ENCODE results near the gene FXYD1. TPM values are rescaled to one million over a fixed set of nuclear protein-coding genes. Genes with fewer than 3 reads are reported as not detected.
A peak's percentile ranks its signal among the peaks of the same experiment; 100 is the strongest.
"Not testable (repeated sequence)": the region's sequence is repeated elsewhere in the genome, so short reads cannot be mapped to it uniquely, and the experiment has no call there.

Gene FXYD1
- polyA plus RNA-seq, 12 donors, result 102 to 315 (median 204) TPM; not detected in 1

DNA sequence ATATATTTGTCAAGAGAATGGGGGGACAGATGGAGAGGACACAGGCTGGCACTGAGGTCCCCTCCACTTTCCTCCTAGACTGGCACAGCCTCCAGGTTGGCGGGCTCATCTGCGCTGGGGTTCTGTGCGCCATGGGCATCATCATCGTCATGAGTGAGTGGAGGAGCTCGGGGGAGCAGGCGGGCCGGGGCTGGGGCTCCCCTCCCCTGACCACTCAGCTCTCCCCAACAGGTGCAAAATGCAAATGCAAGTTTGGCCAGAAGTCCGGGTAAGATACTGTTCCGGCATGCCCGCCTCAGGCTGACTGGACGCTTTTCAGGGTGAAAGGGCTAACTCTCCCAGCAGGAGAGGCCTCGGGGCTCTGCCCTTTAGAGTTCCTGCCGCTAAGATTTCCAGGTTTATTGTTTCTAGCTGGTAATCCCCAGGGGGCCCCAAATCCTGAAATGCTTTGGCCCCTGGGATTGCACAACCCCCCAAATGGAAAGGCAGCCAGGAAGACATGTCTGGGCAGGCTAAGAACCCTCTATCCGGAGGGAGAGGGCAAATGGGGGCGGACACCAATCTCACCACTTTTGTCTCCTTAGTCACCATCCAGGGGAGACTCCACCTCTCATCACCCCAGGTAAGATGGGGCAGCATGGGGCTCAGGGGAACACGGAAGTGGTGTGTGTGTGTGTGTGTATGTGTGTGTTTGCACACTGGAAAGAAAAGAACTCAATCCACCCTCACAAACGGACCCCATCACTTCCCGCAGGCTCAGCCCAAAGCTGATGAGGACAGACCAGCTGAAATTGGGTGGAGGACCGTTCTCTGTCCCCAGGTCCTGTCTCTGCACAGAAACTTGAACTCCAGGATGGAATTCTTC is 15.7 kb upstream of the FXYD1 start:
- no peak for DNase-seq

DNA sequence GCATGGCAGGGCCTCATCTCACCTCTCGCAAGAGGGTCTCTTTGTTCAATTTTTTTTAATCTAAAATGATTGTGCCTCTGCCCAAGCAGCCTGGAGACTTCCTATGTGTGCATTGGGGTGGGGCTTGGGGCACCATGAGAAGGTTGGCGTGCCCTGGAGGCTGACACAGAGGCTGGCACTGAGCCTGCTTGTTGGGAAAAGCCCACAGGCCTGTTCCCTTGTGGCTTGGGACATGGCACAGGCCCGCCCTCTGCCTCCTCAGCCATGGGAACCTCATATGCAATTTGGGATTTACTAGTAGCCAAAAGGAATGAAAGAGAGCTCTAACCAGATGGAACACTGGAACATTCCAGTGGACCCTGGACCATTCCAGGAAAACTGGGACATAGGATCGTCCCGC is 15.1 kb upstream of the FXYD1 start:
- DNase-seq, result no peak

DNA sequence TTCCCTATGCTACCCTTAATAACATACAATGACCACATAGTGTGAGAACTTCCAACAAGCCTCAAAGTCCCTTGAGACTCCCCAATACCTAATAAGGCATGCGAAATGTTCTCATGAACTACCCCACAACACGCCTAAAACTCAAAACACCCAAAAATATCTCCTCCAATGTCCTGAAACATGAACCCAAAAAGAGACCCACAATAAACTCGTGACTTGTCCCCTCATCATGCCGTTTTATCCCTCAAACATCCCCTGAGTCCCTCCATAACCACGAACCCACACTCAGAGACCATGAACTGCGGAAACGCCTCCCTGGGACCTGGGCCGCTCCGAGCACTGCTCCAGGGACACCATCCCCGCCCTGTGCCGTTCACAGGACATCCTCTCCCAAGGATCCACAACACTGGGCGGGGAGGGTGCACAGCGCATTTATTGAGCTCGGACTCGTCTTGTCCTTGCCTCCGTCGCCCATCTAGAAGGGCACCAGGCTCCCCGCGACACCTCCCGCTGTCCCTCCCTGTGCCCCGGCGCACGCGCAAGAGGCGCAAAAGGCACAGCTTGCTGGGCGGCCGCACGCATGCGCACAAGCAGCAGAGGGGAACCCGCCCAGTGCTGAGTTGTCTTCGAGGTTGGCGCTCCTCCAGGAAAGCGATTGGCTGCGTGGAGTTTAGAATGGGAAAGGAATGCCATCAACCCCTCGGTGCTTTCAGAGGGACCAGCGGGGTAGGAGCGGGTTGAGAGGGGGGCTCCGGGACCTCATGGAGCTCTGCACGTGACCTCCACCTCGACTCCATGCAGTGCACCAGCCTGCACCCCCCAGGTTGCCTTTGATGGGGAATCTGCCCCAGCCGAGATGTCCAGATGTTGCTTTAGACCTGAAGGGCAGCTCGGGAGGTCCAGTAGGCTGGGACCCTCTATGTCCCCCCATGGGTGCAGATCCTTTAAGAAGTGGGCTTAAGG is 14.2 kb upstream of the FXYD1 start:
- peak; percentile 97 for DNase-seq

DNA sequence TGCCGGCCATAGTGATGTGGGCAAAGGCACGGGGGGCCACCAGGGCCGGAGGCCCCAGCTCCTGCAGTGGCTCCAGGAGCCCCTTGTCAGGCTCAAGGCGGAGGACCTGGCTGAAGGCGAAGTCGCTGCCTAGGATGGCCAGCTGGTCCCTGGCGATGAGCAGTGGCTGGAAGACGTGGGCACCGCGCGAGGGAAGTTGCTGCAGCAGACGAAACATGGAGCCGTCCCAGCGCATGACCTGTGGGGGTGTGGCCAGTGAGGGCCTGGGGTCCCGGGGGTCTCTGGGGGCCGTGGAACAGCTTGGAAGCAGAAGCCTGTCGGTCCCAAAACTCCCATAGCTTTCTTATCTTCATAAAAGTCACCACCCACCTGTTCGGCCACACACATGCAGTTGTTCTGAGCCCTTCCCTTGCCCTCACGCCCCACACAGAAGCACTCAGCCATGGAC is 13.3 kb upstream of the FXYD1 start:
- DNase-seq, result no peak

DNA sequence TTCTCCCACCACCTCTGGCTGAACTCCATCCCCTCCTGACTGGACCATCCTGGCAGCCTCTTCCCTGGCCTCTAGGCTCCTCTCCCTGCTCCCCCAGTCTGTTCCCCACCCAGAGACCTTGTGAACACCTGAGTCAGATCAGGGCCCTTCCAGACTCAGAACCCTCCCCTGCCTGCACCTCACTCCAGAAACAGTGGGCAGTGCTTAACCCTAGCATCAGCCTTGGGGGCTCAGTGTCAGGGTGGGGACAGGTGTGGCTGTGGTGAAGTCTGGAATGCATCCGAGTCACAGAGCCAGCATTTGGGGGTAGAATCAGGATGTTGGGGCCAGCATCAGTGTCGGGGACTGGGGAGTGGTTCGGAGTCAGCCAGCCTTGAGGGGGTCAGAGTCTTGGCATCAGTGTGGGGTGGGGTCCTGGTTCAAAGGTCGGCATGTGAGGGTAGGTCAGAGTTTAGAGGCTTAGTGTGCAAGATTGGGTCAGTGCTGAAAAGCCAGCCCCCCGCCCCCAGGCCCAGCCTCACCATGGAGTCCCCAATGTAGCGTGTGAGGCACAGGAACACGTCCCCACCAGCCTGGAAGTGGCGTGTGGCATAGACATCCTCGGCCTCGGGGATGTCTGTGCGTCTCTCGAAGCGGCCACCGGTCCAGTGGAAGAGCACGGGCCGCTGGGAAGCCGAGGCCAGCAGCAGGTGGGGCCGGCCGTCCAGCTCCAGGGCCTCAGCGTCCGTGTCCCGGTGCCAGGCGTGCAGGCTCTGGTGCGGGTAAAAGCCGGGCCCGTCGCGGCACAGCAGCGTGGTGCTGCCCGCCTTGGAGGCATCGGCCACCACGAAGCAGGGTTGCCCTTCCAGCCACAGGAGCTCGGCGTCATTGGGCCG is 12.6 kb upstream of the FXYD1 start:
- DNase-seq, result no peak

DNA sequence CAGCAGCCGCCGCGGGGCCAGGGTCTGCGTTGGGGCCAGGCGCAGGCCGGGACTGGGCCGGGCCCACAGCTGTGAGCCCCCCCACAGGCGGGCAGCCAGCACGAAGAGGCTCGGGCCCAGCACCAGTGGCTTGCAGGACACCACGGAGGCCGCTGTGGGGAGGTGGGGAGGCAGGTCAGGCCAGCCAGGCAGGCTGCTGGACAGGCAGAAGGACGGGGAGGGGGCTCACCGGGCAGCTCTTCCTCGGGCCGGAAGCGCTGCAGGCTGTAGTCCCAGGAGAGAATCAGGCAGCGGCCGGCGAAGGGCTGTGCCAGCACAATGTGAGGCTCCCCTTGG is 12.0 kb upstream of the FXYD1 start:
- DNase-seq, result no peak

DNA sequence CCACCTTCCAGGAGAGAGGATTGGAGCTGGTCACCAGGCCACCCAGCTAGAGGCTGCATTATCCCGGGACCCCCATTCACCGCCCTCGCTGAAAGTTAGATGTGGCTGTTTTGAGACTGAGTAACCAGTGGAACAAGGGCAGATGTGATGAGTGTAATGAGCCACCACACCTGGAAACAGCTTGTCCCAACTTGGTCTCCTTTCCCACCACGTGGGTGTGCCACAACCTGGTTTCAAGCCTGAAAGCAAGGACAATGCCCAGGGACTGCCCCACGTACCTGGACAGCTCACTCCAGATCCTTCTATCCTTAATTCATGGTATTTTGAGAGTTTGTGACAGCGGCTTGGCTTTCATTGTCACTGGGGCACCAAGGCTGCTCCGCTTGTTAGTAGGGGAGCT is 10.8 kb upstream of the FXYD1 start:
- no peak for DNase-seq

DNA sequence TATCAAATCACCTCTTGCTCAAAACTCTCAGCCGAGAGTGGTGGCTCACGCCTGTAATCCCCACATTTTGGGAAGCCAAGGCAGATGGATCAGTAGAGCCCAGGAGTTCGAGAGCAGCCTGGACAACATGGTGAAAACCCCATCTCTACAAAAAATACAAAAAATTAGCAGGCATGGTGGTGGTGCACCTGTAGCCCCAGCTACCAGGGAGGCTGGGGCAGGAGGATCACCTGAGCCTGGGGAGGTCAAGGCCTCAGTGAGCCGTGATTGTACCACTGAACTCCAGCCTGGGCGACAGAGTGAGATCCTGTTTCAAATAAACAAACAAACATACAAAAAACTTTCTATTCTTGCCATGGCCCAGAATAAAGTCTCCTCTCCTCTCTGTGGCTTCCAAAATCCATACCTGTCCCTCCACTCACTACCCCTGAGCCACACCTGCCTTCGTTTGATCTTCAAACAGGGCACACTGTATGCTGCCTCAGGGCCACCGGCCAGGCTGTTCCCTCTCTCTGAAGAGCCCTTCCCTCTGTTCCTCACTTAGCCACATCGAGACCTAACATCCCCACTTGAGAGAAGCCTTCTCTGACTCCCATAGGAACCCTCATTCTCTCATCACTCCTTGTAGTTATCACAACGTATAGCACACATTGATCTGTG is 10.1 kb upstream of the FXYD1 start:
- no peak for DNase-seq

DNA sequence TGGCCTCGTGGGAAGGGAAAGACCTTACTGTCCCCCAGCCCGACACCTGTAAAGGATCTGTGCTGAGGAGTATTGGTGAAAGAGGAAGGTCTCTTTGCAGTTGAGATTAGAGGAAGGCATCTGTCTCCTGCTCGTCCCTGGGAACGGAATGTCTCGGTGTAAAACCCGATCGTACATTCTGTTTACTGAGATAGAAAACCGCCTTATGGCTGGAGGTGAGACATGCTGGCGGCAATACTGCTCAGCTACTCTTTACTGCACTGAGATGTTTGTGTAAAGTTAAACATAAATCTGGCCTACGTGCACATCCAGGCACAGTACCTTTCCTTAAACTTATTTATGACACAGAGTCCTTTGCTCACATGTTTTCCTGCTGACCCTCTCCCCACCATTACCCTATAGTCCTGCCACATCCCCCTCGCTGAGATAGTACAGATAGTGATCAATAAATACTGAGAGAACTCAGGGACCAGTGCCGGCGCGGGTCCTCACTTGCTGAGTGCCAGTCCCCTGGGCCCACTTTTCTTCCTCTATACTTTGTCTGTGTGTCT is 8.8 kb upstream of the FXYD1 start:
- not testable (repeated sequence) for DNase-seq

DNA sequence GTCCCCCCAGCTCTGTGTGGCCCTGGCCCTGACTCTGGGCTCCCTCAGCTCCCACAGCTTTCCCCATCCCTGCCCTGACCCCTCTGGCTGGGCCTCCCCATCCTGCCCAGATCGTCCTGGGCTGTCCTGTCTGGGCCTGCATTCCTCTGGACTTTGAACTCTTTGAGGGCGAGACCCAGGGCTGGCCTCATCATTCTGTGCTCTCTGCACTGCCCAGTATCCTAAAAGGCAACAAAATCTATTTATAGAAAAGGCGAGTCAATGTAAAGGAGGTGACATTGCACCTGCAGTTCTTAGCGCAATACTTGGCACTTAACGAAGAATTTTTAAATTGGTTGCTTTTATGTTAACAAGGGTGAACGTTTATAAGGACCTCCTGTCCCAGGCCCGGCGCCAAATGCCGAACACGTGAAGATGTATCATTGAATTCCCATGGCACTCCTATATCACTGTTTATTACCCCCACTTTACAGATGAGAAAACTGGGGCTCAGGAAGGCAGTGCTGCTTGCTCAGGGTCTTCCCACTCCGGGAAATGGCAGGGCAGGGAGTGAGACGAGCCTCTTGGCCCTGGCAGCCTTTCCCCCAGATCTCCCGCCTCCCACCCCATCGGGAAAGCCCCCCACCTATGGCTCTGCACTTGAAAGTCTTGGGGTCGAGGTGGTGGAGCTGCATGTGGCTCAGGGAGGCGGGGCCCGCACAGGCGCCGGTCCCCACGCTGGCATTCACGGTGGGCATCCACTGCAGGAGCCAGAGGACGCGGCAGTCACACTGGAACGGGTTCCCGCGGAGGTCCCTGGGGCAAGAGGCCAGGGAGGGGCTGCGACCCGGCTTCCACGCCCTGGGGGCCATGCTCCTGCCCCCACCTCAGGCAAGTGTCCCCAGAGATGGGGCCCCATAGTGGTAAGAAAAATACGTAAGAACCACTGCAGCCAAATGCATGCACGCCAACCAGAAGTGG is 7.6 kb upstream of the FXYD1 start:
- no peak for DNase-seq

DNA sequence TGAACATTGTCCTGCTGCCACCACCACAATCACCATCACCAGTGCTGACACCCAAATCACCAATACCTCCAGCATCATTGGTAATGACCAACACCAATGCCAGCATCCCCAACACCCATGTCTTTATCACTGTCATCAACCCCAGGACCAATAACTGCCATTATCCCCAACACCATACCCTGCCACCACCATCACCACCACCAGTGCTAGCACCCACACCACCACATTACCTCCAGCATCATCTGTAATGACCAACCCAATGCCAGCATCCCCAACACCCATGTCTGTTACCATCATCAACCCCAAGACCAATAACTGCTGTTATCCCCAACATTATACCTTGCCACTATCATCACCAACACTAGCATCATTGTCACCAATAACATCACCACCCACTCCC is 6.4 kb upstream of the FXYD1 start:
- DNase-seq, result no peak

DNA sequence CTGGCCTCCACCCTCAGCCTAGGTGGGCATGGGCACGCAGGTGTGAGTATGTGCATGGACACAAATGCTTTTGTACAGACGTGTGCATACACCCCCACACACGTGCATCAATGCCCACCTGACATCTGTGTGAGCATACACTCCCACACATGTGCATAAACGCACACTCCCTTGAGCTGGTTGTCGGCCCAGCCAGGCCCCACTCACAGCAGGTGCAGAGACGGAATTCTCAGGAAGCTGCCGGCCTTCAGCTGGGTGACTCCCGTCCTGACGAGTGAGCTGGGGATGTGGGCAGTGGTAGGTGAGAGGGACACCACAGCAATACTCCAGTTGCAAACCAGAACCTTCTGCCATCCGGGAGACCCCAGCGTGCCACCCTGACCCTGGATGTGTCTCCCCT is 4.8 kb upstream of the FXYD1 start:
- no peak for DNase-seq

DNA sequence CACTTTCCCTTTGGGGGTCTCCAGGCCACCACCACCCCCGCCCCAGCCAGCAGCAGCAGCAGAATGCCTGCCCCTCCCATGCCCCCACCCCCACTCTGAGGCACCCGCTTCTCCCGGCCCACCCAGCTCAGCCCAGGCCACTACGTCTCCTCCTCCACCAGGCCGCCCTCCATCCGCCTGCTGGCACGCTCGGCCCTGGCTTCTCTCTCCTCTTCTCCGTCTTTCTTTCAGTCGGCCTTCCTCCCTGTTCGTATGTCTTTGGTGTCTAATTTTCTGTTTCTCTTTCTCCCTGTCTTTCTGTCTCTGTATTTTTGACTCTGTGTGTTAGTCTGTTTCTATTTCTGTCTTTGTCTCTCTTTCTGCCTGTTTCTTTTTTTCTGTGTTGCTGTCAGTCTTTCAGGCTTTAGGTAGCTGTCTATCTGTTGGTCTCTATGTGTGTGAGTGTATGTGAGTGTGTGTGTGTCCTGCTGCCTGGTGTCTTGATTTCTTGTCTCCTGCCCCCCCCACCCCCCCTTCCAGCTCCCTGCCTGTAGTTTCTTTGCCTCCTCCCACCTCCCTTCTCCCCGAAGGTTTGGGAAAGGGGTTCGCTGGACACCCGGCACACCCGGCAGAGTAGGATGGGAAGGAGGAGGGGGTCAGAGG is 3.9 kb upstream of the FXYD1 start, which contains the start of gene LGI4:
Gene LGI4, minus strand, starts transcription at position 459 of the 642 bp plus-strand sequence. Its CDS starts 379 bp downstream, at position 80.
- DNase-seq, result no peak

DNA sequence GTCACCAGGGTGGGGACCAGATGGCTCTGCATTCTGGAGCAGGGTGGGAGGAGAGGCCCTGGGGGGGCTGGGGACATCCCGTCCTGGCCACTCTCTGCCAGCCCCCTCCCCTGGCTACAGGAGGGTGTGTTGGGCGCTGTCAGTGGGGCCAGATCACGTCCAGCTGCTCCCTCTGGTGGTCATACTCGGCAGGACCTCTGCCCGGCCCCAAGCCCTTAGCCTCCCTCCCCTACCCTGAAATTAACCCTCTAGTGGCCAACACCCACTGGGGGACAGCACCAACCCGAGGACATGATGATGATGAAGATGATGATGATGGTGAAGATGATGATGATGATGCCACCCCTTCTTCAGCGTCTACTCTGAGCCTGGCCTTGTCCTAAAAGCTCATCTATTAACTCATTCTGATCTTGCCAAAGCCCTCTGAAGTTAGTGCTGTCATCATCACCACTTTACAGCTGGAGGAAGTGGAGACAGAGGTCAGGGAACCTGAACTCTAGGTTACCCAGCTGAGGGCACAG is 3.2 kb upstream of the FXYD1 start:
- peak; percentile 92 for DNase-seq

DNA sequence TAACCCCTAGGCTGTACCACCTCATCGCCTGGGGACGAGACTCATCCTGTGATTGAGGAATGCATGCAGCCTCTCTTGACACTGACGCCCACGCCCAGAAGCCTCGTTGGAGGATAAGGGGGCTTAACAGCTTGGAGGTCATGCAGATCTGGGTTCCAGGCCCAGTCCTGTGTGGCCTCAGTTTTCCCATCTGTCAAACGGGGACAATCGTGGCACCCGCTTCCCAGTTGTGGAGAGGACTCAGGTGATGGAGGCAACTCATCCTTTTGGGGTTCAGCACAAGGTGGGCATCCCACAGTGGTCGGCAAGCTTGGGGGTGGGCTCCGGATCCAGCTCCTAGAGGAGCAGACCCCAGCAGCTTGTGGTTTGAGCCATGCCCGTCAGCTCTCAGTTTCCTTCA is 2.4 kb upstream of the FXYD1 start:
- no peak for DNase-seq

DNA sequence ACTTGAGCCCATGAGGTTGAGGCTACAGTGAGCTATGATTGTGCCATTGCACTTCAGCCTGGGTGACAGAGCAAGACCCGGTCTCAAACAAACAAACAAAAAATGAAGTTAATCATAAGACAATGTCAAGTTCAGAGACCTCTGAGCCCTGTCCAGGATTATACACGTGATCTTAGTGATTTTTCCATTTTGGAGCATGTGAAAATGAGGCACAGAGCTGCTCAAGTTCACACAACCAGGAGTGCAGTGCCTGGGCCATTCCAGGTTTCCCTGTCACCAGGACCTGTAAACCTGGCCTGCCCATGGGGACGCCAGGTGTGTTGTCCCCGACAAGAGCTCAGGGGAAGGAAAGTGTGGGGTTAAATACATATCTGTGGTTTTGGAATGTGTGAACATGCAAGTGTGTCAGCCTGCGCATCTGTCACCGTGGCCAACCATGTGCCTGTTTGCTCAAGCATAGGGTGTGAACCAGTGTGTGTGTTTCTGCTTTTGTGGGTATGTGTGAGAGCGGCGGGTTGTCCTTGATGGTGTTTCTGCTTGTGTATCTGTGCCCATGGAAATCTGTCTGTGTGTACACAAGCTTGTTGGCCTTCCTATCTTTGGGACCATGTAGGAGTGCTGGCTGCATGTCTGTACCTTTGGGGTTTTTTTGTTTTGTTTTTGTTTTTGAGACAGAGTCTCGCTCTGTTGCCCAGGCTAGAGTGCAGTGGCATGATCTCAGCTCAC is 1.5 kb upstream of the FXYD1 start:
- DNase-seq, result no peak

DNA sequence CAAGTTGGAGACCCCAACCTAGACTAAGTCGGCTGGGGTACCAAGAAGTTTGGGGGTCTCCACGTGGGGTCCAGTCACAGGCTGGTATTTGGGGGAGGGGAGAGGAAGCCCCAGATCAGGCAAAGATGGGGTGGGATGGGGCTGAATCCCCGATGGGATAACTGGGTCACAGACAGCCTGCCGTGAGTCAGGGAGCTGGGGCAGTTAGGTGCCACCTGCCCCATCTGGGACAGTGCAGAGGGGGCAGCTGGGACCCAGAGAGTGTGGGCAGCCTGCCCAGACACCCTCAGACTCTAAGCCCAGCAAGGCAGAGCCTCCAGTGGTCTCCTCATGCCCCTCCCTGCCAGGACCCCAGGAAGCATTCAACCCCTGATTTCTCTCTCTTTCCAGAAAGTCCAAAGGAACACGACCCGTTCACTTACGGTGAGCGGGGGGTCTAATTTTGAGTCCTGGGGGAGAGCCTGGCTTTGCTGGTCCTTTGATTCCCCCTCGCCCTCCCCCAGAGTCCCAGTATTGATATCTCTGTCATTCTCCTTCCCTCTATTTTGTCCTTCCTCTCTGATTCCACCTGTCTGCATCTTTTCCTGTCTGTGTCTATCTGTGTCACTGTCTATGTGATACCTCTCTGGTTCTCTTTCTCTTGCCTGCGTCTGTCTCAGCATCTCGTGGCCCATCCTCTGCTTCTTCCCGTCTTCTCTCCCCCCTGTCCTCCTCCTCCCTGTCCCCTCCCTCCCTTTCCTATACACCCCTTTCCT is 1.8 kb downstream of the FXYD1 start:
- DNase-seq, result no peak
